ENCODE measurements around the gene JUP.

- TF ChIP-seq, protein P1, sequence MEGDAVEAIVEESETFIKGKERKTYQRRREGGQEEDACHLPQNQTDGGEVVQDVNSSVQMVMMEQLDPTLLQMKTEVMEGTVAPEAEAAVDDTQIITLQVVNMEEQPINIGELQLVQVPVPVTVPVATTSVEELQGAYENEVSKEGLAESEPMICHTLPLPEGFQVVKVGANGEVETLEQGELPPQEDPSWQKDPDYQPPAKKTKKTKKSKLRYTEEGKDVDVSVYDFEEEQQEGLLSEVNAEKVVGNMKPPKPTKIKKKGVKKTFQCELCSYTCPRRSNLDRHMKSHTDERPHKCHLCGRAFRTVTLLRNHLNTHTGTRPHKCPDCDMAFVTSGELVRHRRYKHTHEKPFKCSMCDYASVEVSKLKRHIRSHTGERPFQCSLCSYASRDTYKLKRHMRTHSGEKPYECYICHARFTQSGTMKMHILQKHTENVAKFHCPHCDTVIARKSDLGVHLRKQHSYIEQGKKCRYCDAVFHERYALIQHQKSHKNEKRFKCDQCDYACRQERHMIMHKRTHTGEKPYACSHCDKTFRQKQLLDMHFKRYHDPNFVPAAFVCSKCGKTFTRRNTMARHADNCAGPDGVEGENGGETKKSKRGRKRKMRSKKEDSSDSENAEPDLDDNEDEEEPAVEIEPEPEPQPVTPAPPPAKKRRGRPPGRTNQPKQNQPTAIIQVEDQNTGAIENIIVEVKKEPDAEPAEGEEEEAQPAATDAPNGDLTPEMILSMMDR (IDR thresholded peaks at IDR 0.05): no peak
- no peak for TF ChIP-seq EZH2phosphoT487 (IDR thresholded peaks at IDR 0.05)
Observed at GRCh38 chr17:41722231-41722630, 64.3 kb downstream of the JUP start.
